H7 (cell line): Measurements from ENCODE around the gene RBM48. TPM values are rescaled to one million over a fixed set of nuclear protein-coding genes. Genes with fewer than 3 reads are reported as not detected.
"Not testable (repeated sequence)": the region's sequence is repeated elsewhere in the genome, so short reads cannot be mapped to it uniquely, and the experiment has no call there.

Experiments
- DNase-seq: peaks from one replicate; pipeline ENCODE4 v3.0.0; 2012
- H3K27me3 ChIP-seq: 2 replicates; pipeline ENCODE4 v1.6.0; 2011; ENCODE audit warnings: mild to moderate bottlenecking, low read length; ENCODE audit not compliant: control insufficient read depth, insufficient read depth
- H3K36me3 ChIP-seq: replicated peaks from 2 replicates; pipeline ENCODE4 v1.5.1; 2011; ENCODE audit warnings: low read length; ENCODE audit not compliant: control insufficient read depth, insufficient read depth
- H3K4me3 ChIP-seq: 2 replicates; pipeline ENCODE4 v1.5.1; 2011; ENCODE audit warnings: low read depth, mild to moderate bottlenecking, control low read depth, low read length, moderate library complexity; ENCODE audit not compliant: insufficient read depth
- total RNA-seq: library from RNA; depleted of rRNA; stranded (reverse); fragments of >200 nt; shearing (Covaris generic); gene quantifications from 2 replicates; pipeline ENCODE4 v1.2.3, GENCODE V29; 2014

Gene RBM48
- total RNA-seq, 1 experiment from 2014 or later = 4.4 TPM

DNA sequence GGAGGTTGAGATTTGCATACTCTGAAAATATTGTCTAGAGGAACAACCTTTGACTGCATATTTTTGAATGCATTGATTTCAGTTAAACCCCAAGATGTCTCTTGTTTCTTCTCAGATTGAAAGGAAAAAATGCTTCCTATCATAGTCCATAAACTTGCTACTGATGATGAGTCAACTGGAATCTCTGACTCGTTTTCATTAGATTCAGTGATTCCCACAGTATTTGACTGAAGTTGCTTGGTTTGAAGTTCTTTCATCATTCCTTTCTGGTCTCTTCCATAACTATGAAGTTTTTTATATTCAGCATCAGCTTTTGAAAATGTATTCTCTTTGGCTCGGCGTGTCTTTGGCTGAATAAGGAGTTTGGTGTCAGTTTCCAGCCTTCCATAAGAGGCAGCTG is 11.0 kb upstream of the RBM48 start:
- DNase-seq = no peak
- Histone ChIP-seq H3K4me3 (no peak overlapping the region), H3K27me3 (no peaks in the 10 kb centered on the region), H3K36me3 (peaks cover 7% of the 10 kb centered on the region)

- no peak for DNase-seq
- Histone ChIP-seq H3K4me3 (no peak overlapping the region), H3K36me3 (peaks cover 6% of the 10 kb centered on the region), H3K27me3 (no peaks in the 10 kb centered on the region)
Observed at GRCh38 chr7:92520024-92520423, 8.6 kb upstream of the RBM48 start.

DNA sequence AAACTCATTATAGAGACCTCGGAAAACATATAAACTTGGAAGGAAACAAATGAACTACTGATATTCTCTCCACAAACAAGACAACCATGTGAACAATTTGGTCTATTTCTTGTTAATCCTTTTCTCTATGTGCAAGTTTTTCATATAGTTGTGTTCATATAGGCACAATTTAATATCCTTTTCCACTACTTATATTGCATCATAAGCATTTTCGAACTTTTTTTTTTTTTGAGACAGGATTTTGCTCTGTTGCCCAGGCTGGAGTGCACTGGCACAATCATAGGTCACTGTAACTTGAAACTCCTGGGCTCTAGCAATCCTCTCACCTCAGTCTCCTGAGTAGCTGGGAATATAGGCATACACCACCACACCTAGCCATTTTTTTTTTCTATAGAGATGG is 5.5 kb upstream of the RBM48 start:
- Histone ChIP-seq H3K27me3 (no peaks in the 10 kb centered on the region), H3K36me3 (peaks cover 3% of the 10 kb centered on the region), H3K4me3 (no peak overlapping the region)
- DNase-seq = no peak

GRCh38 chr7:92527300-92528187 is 1.1 kb upstream of the RBM48 start:
- DNase-seq = peak; percentile 72
- peaks cover 3% of the 10 kb centered on the region for H3K36me3 ChIP-seq
- peak overlapping the region; percentile 90 for H3K4me3 ChIP-seq
- no peaks in the 10 kb centered on the region for H3K27me3 ChIP-seq

- Histone ChIP-seq H3K4me3 (peak overlapping the region; percentile 88), H3K27me3 (no peaks in the 10 kb centered on the region), H3K36me3 (peaks cover 6% of the 10 kb centered on the region)
- no peak for DNase-seq
Observed at GRCh38 chr7:92528958-92529264, 316 bp downstream of the RBM48 start.

GRCh38 chr7:92534572-92534971 is 6.0 kb downstream of the RBM48 start:
- no peak for DNase-seq
- peaks cover 8% of the 10 kb centered on the region for H3K36me3 ChIP-seq
- H3K27me3 ChIP-seq = no peaks in the 10 kb centered on the region

DNA sequence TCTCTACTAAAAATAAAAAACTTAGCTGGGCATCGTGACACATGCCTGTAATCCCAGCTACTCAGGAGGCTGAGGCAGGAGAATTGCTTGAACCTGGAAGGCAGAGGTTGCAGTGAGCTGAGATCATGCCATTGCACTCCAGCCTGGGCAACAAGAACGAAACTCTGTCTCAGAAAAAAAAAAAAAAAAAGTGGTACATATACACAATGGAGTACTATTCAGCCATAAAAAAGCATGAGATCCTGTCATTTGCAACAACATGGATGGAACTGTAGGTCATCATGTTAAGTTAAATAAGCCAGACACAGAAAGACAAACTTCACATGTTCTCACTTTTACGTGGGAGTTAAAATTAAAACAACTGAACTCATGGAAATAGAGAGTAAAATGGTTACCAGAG is 14.9 kb downstream of the RBM48 start:
- not testable (repeated sequence) for DNase-seq, H3K36me3 ChIP-seq, H3K4me3 ChIP-seq, H3K27me3 ChIP-seq

More at GRCh38 chr7:92534572-92534971, 6.0 kb downstream of the RBM48 start:
- H3K4me3 ChIP-seq = no peak overlapping the region

- not testable (repeated sequence) for DNase-seq, H3K27me3 ChIP-seq, H3K4me3 ChIP-seq, H3K36me3 ChIP-seq
Observed at GRCh38 chr7:92545116-92545515, 16.5 kb downstream of the RBM48 start.

- Histone ChIP-seq H3K4me3 (no peak overlapping the region), H3K27me3 (no peaks in the 10 kb centered on the region), H3K36me3 (no peaks in the 10 kb centered on the region)
- DNase-seq = no peak
Observed at GRCh38 chr7:92546856-92547497, 18.4 kb downstream of the RBM48 start.

DNA sequence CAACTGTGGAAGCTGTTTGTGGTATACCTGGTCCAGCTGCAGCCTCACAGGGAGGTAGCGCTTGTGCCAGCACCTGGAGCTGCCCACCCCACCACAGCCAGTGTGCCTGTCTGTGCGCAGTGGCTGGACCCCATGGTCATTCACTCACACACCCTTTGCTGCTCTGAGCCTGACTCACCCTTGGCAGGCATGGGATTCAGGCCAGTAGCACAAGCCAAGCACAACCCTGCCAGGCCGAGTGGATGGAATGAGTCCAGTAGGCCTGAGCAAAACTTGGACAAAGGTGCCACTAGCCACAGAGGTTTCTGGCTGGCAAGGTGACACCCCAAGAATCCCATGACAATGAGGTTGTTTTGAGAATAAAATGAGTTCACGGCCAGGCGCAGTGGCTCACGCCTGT is 19.0 kb downstream of the RBM48 start:
- H3K4me3 ChIP-seq = no peak overlapping the region
- DNase-seq = no peak
- H3K27me3 ChIP-seq = no peaks in the 10 kb centered on the region
- no peaks in the 10 kb centered on the region for H3K36me3 ChIP-seq

- no peak overlapping the region for H3K4me3 ChIP-seq
- H3K27me3 ChIP-seq = no peaks in the 10 kb centered on the region
- no peak for DNase-seq
- no peaks in the 10 kb centered on the region for H3K36me3 ChIP-seq
Observed at GRCh38 chr7:92550194-92550593, 21.6 kb downstream of the RBM48 start.

DNA sequence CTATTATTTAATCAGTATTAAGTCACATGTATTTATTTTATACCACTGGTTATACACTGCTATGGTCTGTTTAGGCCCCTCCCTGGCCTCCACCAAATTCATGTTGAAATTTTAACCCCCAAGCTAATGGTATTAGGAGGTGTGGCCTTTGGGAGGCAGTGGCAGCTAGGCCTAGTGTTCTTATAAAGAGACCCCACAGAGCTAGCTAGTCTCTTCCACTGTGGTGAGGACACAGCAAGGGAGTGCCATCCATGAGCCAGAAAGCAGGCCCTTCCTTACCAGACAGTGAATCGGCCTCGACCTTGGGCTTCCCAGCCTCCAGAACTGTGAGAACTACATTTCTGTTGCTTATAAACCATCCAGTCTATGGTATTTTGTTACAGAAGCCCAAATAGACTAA is 28.7 kb downstream of the RBM48 start:
- Histone ChIP-seq H3K27me3 (no peaks in the 10 kb centered on the region), H3K36me3 (no peaks in the 10 kb centered on the region; the same call in 1 of the 2 replicates), H3K4me3 (no peak overlapping the region)
- DNase-seq = no peak

DNA sequence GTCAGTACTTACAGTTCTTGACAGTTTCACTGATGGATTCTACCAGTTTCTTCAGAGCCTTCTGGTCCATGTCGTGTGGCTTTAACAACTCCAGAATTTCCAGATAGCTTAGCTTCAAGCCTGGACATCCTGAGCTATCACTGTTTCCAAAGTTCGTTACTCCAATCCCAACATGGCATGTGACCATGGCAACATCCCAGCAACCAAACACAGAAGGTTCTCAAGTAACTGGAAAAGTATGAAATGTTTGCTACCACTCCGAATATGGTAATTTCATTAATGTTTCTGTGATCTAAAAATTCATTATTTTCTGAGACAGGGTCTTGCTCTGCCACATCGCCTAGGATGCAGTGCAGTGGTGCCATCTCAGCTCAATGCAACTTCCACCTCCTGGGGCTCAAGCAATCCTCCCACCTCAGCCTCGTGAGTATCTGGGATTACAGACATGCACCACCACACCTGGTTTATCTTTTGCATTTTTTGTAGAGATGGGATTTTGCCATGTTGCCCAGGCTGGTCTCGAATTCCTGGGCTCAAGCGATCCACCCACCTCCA is 29.3 kb downstream of the RBM48 start:
- no peak for DNase-seq
- Histone ChIP-seq H3K36me3 (no peaks in the 10 kb centered on the region; the same call in none of the 2 replicates), H3K27me3 (no peaks in the 10 kb centered on the region), H3K4me3 (no peak overlapping the region)

DNA sequence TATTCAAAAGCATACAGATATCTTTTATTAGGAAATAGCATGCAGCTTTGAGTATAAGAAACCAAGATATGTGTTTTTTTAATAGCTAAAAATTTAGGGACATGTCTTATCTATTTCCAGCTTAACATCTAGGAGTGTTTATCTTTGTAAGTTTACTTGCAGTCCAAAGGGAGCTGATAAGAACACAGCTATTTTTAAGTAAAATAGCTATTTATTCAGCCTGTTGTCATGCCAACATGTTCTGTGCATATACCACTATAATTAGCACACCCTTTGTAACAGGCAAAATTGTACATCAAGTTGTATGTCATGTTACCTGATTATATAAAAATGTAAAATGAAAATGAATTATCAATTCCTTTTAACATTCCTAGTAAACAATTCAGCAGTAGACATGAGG is 32.0 kb downstream of the RBM48 start:
- H3K27me3 ChIP-seq = no peaks in the 10 kb centered on the region
- no peak overlapping the region for H3K4me3 ChIP-seq
- H3K36me3 ChIP-seq = peaks cover 3% of the 10 kb centered on the region
- no peak for DNase-seq

DNA sequence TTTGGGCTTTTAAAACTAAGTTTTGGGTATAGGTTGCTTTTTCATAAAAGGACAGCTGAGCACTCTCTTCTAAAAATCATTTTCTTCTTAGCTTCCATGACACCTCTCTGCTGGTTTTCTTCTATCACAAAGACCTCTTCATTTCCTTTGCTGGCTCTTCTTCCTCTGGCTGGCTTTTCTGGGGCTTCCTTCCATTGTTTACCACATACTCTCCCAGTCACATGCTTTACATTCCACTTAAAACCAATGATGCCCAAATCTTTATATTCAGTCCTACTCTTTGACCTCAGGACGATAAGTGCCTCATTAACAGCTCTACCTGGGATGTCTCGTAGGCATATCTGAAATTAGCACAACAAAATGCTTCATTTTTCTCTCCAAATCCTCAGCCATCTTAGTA is 34.8 kb downstream of the RBM48 start:
- Histone ChIP-seq H3K36me3 (peaks cover 5% of the 10 kb centered on the region), H3K27me3 (no peaks in the 10 kb centered on the region), H3K4me3 (no peak overlapping the region)
- no peak for DNase-seq
